GM12878 (cell line): Measurements from ENCODE around the gene TRIM71.

ENCODE experiments used
- CBX3 ChIP-seq: fragments of 200-600 bp; sonication (generic); IDR thresholded peaks from 2 replicates; pipeline ENCODE4 v1.6.1; 2016; ENCODE audit warnings: low read depth, borderline replicate concordance
- CTCF ChIP-seq, 3 experiments: IDR thresholded peaks in 2 of 3; conservative IDR thresholded peaks in 1 of 3; 2 replicates each; pipeline ENCODE4 v1.5.1; 2011; ENCODE audit warnings: low read depth in 3 of 3, low read length in 3 of 3, mild to moderate bottlenecking in 3 of 3, control low read depth in 2 of 3, moderate library complexity in 2 of 3, inconsistent platforms in 1 of 3, mixed read lengths in 1 of 3; ENCODE audit not compliant: control insufficient read depth in 2 of 3, insufficient read depth in 1 of 3; ENCODE audit errors: extremely low read depth in 1 of 3
- CUX1 ChIP-seq: IDR thresholded peaks from 2 replicates; pipeline ENCODE4 v1.6.1; 2012; ENCODE audit warnings: improper control_type of control experiment, low read depth, low read length; ENCODE audit not compliant: insufficient replicate concordance
- EZH2 ChIP-seq: IDR thresholded peaks from 2 replicates; pipeline ENCODE4 v1.6.1; 2012; ENCODE audit warnings: low read depth, mild to moderate bottlenecking, control low read depth, inconsistent platforms, low read length, borderline replicate concordance; ENCODE audit not compliant: control insufficient read depth
- POLR2AphosphoS2 ChIP-seq: IDR thresholded peaks from 2 replicates; pipeline ENCODE4 v1.6.1; 2011; ENCODE audit warnings: low read depth, mild to moderate bottlenecking, low read length, improper control_type of control experiment, moderate library complexity
- RAD21 ChIP-seq: IDR thresholded peaks from 2 replicates; pipeline ENCODE4 v1.6.1; 2011; ENCODE audit warnings: mild to moderate bottlenecking, low read depth, low read length, moderate library complexity; ENCODE audit not compliant: insufficient read depth

GRCh38 chr3:32840086-32840841 is 22.5 kb downstream of the TRIM71 start:
- TF ChIP-seq CBX3 (no peak), CTCF (IDR thresholded peaks at IDR 0.05 in 2 of 3, conservative IDR thresholded peaks at IDR 0.05 in 1 of 3; ENCODE audit: control insufficient read depth in 2 of 3, extremely low read depth in 1 of 3, insufficient read depth in 1 of 3, low read depth in 3 of 3, low read length in 3 of 3) (no peak), EZH2 (no peak), RAD21 (no peak), CUX1 (no peak), POLR2AphosphoS2 (no peak)
